DMS79 (cell line): Measurements from ENCODE around the gene MMP2.
A peak's percentile ranks its signal among the peaks of the same experiment; 100 is the strongest.

Source experiments
- DNase-seq: peaks from one replicate; lab custom pipeline; 2025; lab: John Stamatoyannopoulos, UW

Gene MMP2

DNA sequence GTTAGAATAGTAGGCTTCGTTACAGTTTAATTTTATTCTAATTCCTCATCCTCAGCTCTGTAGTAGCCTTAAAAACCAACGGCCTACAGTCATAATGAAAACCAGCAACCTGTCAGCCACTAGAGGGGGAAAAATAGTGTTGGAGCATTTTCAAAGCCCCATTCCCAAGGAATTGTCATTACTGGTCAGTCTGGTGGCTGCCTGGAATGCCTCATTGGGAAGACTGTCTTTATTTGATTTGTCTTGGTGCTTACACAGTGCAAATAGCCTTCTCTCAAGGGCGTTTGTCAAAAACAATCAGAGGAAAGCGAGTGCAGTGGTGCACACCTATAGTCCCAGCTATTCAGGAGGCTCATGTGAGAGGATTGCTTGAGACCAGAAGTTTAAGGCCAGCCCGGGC, 34.6 kb downstream of the MMP2 start:
- no peak for DNase-seq

DNA sequence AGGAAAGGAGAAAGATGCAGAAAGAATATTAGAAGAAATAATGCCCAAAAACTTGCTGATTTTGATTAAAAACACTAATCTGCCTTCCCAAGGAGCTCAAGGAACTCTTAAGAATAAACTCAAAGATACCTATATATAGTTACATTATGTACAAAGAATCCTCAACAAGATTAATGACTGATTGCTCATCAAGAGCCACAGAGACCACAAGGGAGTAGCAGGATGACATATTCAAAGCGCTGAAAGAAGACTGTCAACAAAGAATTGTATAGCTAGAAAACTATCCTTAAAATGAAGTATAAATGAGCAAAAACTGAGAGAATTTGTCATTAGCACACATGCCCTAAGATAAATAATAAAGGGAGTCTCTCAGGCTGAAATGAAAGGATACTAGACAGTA, 36.1 kb downstream of the MMP2 start:
- DNase-seq, result no peak

GRCh38 chr16:55521792-55522191, 42.8 kb downstream of the MMP2 start:
- DNase-seq, result no peak

DNA sequence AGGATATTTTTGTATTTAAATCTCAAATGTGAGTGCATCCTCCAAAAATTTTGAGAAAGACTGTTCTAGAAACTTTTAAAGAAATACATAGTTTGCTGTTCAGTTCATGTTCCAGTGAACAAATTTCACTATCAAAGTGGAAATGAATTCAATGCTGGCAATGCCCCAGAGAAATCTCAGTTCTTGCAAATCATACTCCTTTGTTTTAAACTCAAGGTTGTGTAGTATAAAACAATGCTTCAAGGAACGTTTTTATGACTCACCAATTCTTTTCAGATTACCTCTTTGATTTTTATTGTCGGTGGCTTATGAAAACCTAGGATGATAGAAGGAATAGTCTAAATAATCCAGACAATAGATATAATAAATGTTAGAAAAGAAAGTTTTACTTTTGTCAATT, 47.4 kb downstream of the MMP2 start:
- no peak for DNase-seq

DNA sequence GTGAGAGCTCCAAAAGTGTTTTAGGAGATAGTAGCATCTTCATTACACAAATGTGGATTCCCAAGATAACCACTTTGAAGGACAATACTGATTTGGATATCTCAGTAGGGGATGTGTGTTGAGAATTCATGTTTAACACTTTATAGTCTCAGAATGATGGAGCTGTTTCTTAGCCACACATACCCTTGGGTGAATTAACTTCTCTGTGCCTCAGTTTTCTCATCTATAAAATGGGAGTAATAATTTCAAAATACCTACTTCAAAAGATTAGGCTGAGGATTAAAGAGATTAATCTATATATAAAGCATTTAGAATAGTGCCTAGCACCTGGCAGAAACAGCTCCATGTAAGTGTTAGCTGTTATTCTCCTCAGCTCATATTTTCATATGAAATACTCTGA, 48.9 kb downstream of the MMP2 start:
- DNase-seq, result no peak

DNA sequence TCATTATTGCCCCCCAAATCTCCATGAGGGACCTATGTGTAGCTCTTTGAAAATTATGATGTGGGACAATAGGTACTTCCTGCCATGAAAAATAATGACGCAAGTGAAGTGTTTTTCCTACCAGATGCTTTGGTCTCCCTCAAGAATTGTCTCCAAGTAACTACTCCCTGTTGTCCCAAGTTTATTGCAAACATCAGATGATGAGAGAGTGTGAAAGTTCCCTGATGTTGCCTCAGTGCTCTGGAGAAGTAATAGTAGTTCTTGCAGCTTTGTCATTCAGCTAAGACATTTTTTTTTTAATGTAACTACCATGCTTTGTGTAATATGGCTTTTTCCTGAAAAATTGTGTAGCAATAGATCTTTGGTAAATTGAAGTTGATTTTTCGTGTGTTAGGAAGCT, 50.0 kb downstream of the MMP2 start:
- no peak for DNase-seq

DNA sequence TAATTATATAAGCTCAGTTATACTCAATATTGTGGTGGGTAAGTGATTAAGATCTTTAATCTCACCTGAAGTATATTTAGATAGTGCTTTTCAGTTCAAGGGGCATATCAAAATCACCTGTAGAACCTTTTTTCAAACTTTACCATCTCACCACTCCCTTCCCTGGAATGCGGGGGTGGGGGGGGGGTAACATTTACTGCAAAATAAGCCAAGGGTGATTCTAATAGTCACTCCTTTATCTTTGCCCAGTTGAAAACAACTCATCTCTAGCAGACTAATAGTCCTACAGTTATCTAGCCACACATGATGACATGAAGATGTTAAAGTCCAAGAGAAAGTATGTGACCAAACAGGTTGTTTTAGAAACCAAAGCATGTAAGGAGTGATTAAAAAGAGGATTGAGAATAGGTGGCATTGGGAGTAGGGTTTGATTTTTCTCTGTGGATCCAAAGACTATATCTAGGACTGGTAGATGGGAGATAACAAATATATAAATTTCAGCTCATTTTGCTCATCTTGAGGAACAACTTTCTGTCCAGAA, 51.4 kb downstream of the MMP2 start:
- DNase-seq, result no peak

- DNase-seq, result no peak
Measured at GRCh38 chr16:55532227-55532626, 53.2 kb downstream of the MMP2 start.

GRCh38 chr16:55534756-55535155, 55.8 kb downstream of the MMP2 start:
- peak; percentile 30 for DNase-seq

DNA sequence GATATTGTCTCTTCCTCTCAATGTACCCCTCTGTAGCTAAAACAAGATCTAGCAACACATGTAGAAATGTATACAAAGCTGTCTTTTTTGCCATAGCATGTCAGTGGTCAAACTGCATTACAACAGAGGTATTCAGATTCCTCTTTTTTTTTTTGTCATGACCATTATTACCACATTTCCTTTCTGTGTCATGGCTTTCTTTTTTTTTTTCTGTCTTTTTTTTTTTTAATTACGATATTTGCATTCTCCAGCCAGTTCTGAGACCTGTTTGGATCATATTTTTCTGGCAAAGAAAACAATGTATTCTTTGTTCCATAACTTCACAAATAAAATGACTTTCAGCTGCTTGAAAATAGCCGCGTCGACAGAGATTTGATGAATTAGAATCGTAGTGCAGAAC, 60.1 kb downstream of the MMP2 start:
- DNase-seq, result no peak

DNA sequence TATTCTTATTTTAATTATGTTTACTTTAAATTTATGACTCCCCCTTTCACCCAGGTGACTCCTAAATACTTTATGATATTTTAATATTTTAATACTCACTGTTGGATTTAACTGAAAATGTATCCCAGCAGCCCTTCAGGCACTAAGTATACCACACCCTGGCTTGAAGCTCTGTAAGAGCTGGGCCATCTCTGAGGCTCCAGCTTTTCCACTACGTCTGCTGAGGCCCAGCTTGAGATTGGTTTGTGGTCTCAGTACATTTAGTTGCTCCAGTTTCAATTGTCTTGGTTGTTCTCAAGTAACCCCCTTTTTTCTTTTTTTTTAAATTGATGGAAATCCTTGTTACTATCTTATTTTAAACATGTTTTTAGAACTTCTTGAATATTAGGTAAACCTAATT, 60.5 kb downstream of the MMP2 start:
- DNase-seq, result no peak

DNA sequence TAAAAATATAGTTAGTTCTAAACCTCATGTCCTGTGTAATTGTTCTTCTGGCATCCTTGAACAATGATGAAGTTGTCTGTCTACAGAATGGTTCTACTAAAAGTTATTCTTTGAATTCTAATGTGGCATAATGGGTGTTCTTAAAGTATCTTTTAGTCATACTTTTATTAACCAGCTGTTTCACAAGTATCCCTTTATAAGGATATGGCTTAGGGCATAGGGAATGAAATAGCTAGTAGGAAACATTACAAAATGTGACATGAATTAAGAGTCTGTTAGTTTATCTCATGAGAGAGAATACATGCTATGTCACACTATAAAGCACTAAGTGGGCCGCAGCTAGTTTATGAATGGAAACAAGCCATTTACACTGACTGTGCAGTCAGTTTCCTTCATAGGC, 61.2 kb downstream of the MMP2 start:
- no peak for DNase-seq

DNA sequence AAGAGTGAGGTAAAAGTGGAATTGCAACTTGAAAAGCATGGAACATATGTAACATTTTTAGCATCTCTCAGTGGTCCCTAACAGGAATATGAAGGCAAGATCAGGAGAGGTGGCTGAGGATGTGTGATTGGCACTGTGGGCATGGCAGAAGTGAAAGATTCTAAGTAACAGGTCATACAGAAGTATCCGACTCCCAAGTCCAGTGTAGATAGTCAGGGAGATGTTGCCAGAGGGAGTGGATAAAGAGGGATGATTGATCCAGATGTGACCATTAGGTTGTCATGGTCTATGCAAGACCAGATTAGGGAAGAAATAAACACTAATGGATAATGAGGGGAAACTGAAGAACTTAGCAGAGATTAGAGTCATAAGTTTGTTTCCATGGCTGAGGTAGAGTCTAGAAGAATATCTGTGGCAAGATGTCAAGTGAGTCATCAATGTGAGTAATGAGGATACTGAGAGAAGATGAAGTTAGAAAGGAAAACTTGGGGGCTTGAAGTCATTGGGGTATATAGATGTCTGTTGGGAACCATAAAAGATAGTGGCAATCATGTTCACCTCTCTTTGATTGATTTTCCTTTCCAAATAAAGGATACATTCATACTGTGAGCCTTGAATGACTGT, 63.6 kb downstream of the MMP2 start:
- no peak for DNase-seq

DNA sequence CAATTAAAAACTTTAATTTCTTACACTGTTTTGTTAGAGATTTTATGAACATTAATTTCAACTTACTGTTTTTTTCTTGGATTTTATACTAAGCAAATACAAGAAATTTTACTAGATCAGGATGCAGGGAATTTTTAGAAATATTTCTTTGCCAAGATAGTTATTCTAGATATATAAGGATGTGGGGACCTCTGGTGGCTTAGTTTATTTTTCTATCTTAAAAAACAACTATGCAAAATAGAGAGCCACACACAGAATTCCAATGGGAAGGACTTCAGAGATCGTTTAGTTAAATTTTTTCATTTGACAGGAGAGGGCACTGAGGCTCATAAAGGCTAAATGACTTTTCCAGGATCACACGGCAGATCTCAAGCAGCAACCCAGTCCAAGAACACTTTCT, 64.5 kb downstream of the MMP2 start:
- DNase-seq, result no peak

DNA sequence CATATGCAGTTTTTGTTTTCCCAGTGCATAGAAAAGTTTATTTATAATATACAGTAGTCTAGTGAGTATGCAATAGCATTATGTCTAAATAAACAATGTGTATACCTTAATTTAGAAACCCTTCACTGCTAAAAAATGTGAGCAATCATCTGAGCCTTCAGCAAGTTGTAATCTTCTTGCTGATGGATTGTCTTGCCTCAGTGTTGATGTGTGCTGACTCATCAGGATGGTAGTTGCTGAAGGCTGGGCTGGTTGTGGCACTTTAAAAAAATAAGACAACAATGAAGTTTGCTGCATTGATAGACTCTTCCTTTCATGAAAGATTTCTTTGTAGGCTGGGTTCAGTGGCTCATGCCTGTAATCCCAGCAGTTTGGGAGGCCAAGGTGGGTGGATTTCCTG, 73.6 kb downstream of the MMP2 start:
- DNase-seq, result no peak

DNA sequence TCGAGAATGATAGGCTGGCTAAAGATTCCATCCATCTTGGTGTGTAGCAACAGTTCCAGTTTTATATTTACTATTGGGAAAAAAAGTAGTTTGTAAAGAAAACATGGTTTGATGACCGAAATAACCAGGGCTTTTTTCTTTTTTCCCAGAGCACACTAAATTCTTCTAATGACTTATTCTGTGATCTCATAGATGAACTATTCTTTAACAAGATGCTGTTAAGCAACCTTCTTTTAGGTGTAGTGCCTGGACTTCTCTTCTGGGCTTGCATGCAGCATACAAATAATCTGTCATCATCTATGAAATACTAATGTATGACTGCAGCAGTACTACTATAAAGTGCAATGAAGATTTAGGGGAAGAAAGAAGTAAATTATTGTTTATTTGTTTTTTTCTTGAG, 76.4 kb downstream of the MMP2 start:
- no peak for DNase-seq
